Inflammatory macrophage treated with lipopolysaccharide for 1 hour (primary cell): ENCODE measurements around the gene SPON1.
"Not testable (repeated sequence)": the region's sequence is repeated elsewhere in the genome, so short reads cannot be mapped to it uniquely, and the experiment has no call there.

Experiments used
- DNase-seq, 2 donors: peaks; one replicate each; pipeline ENCODE4 v3.0.0-alpha.2; 2020 to 2022

The SPON1 gene

DNA sequence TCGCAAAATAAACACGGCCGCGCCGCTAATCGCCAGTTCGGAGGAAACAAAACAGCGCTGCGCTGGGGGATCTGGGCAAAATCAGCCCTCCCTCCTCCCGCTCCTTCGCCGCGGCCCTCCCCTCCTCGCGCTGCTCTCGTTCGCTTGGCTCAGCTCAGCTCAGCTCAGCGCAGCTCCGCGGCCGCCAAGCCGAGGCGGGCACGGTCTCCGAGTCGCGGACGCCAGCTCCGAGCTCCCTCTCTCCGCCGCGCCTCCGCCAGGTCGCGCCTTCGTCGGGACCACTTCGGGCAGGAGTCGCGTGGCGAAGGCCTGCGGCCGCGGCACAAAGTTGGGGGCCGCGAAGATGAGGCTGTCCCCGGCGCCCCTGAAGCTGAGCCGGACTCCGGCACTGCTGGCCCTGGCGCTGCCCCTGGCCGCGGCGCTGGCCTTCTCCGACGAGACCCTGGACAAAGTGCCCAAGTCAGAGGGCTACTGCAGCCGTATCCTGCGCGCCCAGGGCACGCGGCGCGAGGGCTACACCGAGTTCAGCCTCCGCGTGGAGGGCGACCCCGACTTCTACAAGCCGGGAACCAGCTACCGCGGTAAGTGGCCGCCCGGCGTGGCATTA is at the start of gene SPON1:
SPON1 (plus strand) TSS at position 162 of the 607 bp plus-strand sequence; CDS start at position 344, 182 bp downstream.
- DNase-seq = no peak

- peak; percentile 52 to 79 for DNase-seq
Observed at GRCh38 chr11:13917264-13917663, 45.3 kb upstream of the SPON1 start.

GRCh38 chr11:13917904-13918303 is 44.6 kb upstream of the SPON1 start:
- peak in 1 of 2 donors; percentile 12 for DNase-seq

DNA sequence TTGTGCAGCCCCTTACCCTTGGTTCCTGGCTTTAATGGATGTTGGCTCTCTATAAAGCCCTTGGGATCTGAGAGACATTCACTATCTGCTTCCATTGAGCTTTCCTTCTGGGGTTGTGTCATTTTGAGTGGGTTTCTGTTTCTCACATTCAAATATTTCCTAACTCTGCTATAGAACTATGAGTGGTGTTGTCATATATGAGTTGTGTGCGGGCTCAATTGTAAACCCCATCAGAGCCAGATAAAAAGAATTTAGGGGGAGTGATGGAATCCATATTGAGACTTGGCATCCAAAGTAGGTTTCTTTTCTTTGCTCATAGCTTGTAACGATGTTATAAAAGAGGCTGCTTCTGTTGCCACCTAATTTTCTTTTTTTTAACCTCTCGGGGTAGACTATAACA is 41.8 kb upstream of the SPON1 start:
- peak; percentile 19 to 41 for DNase-seq

DNA sequence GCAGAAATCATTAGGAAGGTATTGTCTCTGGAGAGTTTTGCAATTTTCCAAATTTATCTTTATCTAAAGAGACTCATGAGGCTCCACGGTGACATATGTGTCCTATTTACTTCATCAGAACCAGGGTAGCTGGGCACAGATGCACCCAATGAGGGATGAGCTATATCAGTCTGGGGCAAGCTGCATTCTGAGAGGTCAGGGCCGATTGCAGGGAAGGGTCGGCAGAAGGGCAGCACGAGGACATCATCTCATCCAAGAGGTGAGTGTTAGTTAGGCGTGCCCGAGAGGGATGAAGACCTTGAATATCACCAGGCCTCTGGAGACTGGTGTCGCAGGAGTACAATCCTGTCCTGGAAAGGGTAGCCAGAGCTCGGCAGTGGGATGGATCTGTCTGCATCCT is 41.0 kb upstream of the SPON1 start:
- DNase-seq = no peak

DNA sequence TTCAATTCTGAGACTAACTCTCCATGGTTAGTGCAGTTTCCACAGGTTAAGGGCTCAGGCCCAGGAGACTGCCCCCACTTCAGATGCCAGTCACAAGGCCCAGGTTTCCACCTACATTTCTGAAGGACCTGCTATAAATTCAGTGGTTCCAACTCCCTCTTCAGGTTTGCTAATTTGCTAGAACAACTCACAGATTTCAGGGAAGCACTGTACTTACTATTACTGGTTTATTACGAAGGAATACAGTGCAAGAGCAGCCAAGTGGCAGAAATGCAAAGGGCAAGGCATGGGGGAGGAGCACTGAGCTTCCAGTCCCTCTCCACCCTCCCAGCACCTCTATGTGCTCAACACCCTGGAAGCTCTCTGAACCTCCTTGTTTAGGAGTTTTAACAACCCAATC is 39.3 kb upstream of the SPON1 start:
- DNase-seq = no peak

GRCh38 chr11:13923716-13924650 is 38.5 kb upstream of the SPON1 start:
- no peak for DNase-seq

DNA sequence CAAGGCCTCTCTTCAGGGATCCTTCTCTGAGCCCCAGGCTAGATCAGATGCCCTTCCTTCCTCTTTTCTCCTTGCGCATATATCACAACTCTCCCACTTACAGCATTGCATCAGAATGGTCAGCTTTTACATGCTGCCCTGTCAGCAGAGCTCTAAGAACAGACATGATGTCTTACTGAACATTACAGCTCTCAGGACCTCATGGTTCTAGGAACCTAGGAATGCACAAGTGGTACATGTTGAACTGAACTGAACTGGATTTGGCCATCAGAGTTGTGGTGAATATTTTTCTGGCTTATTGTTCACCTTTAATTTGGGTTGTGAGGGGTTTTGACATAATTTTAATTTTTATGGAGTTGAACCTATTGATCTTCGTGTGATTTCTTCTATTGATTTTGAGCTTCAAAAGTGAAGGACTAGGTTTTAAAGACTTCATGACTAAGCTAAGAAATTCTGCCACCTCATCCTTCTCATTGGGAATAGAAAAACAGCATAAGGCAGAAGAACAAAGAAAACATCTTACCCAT is 37.7 kb upstream of the SPON1 start:
- DNase-seq = peak; percentile 87 to 97

GRCh38 chr11:13926366-13926765 is 36.2 kb upstream of the SPON1 start:
- not testable (repeated sequence) for DNase-seq

- peak in 1 of 2 donors; percentile 11 for DNase-seq
Observed at GRCh38 chr11:13926981-13927380, 35.5 kb upstream of the SPON1 start.

GRCh38 chr11:13927481-13927880 is 35.0 kb upstream of the SPON1 start:
- DNase-seq = no peak

- peak; percentile 32 to 55 for DNase-seq
Observed at GRCh38 chr11:13928566-13929251, 33.8 kb upstream of the SPON1 start.

- DNase-seq = no peak
Observed at GRCh38 chr11:13929395-13929891, 33.1 kb upstream of the SPON1 start.

DNA sequence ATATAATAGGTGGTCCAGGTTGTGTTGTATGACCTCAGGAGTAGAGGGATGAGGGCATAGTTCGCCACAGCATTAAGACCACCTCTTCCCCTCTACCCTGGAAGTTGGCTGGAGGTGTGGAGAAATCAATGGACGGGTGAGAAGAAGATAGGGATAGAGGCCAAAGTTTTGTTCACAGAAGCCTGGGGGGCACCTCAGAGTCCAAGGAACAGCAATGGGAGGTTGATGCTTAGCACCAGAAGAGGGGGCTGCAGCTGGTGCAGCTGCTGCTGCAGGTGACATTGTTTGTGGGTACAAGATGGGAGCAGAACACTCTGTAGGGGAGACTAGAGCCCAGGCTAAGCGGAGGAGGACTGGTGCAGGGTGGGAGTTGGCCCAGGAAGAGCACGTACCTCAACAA is 31.2 kb upstream of the SPON1 start:
- no peak for DNase-seq

GRCh38 chr11:13937154-13937553 is 25.4 kb upstream of the SPON1 start:
- not testable (repeated sequence) for DNase-seq

GRCh38 chr11:13938829-13939228 is 23.7 kb upstream of the SPON1 start:
- not testable (repeated sequence) for DNase-seq

DNA sequence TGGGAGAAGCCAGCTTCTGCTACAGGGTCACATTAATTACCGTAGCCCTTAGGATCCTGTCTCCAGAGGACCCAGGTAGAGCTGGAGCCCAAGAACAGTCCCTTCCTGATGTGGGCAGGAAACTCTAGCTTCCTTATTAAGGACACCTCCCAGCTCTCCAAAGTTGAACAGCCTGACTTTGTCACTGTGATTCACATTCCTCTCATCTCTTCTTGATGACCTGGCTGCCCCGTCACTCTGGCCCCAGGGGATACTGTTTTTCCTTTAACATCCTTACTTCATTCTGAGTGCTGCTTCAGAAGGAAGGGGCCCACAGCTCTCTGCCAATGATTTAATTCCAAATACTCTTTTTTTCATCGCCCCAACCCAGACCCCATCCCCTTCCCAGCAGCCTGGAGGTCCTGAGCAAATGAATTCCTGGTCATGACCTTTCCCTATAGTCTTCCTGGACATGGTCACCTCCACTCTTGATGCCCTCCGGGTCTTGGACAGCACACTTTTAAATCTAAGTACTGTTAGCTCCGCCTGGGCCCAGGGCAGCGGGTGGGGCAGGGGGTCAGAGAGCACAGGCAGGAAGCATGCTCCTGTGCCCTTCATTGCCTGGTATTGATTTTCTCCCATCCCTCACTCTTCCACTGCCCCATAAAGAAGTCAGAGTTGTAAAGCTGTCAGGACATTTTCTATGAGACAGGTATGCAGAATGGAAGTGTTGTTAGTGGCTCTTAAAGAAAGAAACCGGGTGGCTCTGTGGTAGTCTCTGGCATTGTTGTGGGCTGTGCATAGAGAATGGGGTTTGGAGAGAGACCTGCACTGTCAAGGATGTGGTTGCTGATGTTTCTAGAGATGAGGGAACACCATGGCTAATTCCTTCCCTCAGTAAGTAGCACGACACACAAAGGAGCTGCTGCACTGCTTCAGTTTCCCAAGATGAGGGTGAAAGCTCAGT is 22.3 kb upstream of the SPON1 start:
- DNase-seq = no peak

- DNase-seq = no peak
Observed at GRCh38 chr11:13940907-13941256, 21.6 kb upstream of the SPON1 start.

GRCh38 chr11:13941775-13942174 is 20.7 kb upstream of the SPON1 start:
- no peak for DNase-seq

GRCh38 chr11:13942378-13942777 is 20.1 kb upstream of the SPON1 start:
- no peak for DNase-seq

DNA sequence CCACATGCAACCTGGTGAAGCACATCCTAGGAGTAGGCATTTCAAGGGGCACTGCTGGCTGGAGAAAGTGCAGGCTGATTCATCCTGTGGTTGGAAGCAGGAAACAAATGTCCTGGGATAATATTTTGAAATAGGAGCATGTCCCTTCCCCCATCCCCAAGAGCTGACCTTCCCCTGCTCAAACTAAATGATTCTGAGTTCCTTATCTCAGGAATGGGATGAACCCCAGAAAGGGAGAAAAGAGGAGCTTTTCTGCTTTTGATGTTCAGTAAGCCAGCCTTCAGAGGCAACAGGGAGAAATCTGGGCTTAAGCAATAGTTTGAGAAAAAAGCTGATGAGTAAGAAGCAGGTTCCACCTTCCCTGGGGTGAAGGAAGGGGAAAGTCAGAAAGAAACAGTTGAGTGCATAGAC is 19.5 kb upstream of the SPON1 start:
- no peak for DNase-seq

DNA sequence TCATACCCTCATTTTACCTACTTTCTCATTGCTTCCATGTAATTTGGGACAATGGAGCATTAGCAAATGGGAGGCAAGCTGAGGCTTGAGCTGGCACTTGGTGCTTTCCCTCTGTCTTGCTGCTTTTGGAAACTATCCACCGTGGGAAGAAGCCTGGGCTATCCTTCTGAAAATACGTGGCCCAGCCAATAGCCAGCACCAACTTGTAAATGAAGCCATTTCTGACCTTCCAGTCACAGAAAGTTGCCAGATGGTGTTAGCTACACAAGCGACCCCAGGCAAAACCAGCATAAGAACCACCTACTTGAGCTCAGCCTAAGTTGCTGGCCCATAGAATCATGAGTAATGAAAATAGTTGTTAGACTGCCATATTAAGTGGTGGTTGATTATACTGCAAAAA is 18.5 kb upstream of the SPON1 start:
- no peak for DNase-seq
